Measurements from ENCODE around the gene FBXL19. TPM values are rescaled to one million over a fixed set of nuclear protein-coding genes. Genes with fewer than 3 reads are reported as not detected.
A peak's percentile ranks its signal among the peaks of the same experiment; 100 is the strongest.

FBXL19 gene
- polyA plus RNA-seq, 1 of the 3 experiments (the other 2 are of a cell fraction) = 20.6 TPM

DNA sequence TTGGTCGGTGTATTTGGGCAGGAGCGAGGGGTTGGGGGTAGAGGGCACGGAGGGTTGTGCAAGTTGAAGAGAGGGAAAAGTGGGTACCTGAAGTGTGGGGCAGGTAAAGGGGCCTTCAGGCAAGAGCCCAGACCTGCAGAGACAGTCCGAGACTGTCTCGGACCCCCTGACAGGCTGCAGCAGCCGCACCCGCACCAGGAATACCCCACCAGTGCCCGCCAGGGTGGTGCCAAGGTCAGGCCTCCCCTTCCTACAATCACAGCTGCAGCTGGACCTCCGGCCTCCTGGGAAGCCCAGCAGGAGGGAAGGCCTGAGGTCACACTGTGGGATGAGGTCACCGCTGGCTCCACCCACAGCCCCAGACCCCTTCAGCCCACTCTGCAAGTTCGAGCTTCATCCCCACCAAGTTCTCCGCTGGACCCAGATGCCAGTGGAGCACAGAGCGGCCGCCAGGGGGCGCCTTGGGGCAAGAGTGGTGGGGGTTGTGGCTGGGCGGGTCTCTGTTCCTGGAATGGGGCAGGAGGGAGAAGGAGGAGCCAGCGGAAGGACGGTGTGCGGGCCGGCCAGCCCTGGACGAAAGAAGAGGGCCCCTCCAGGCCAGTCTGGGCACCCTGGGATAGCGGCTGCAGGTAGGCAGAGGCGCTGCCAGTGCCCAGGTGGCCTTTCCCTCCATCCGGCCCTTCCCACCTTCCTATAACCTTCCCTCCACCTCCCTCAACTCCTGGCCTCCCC is 61.5 kb downstream of the FBXL19 start, which contains the start of gene HSD3B7:
Gene HSD3B7 (plus strand): TSS at position 539 of the 732 bp plus-strand sequence. CDS start 452 bp downstream, outside the sequence.
- CTCF ChIA-PET = interaction anchor here (0.5 to 5.3 kb wide), 59 partner anchors 9 to 885 kb away, joined by 3 to 38 read pairs (median 4); partner anchors contain the start of genes FUS, STX4, ZNF646 and ZNF668
- Histone ChIP-seq H3K4me1 (ENCODE audit: control insufficient read depth in 1 of 2, insufficient read depth in 2 of 2, low read depth in 1 of 2, low read length in 1 of 2) (peaks cover 5 to 8% of the 10 kb centered on the region in 2 experiments; a peak in 2 of 4 replicates), H4K20me1 (ENCODE audit: insufficient read depth) (no peaks in the 10 kb centered on the region), H3K27ac (ENCODE audit: low read depth in 2 of 2, low read length in 1 of 2) (peak within 1 kb of the TSS; percentile 19 to 58; a peak in 1 of 4 replicates), H3K4me2 (peak within 1 kb of the TSS; percentile 80), H2AFZ (ENCODE audit: low read depth) (no peak within 1 kb of the TSS), H3F3A (replicated peaks; ENCODE audit: insufficient read depth) (peaks cover 5% of the 10 kb centered on the region), H3K4me3 (ENCODE audit: low read depth in 2 of 2, low read length in 1 of 2) (peak within 1 kb of the TSS; percentile 31 to 52; a peak in 3 of 4 replicates), H3K27me3 (ENCODE audit: insufficient read depth) (no peaks in the 10 kb centered on the region), H3K79me2 (ENCODE audit: insufficient read depth) (no peaks in the 10 kb centered on the region), H3K9ac (peak within 1 kb of the TSS; percentile 27; the same call in 1 of the 2 replicates), H3K36me3 (replicated peaks in 1 of 2; ENCODE audit: control insufficient read depth in 1 of 2, insufficient read depth in 2 of 2, low read length in 1 of 2) (peaks cover 0 to 20% of the 10 kb centered on the region in 2 experiments), H3K9me2 (no peaks in the 10 kb centered on the region), H3K9me3 (no peaks in the 10 kb centered on the region)
- POLR2A ChIA-PET = interaction anchor here (0.6 to 1.5 kb wide), 4 partner anchors 14 to 195 kb away, joined by 3 to 7 read pairs (median 4); partner anchors contain the start of genes FUS, ZNF646 and ZNF668
- whole genome bisulfite sequencing (ENCODE audit: low lambda C conversion rate) = 49% methylated on average over 18 of the region's 24 CpGs
- peak; percentile 98 for DNase-seq
- TF ChIP-seq EP300 (IDR thresholded peaks at IDR 0.05; ENCODE audit: borderline replicate concordance in 1 of 2, low read depth in 1 of 2, low read length in 1 of 2) (no peak; a peak in 1 of 4 replicates), EZH2phosphoT487 (IDR thresholded peaks at IDR 0.05; ENCODE audit: borderline replicate concordance, low read depth) (no peak), GABPA (IDR thresholded peaks at IDR 0.05; ENCODE audit: low read depth) (no peak), TEAD4 (IDR thresholded peaks at IDR 0.05; ENCODE audit: borderline replicate concordance, insufficient read depth) (no peak), CTCF (IDR thresholded peaks at IDR 0.05) (peak; percentile 86), CHD2 (IDR thresholded peaks at IDR 0.05; ENCODE audit: low read length, partially characterized antibody) (peak; percentile 68), ELF1 (IDR thresholded peaks at IDR 0.05) (peak; percentile 34; the same call in 1 of the 2 replicates), SIN3A (IDR thresholded peaks at IDR 0.05; ENCODE audit: borderline replicate concordance, low read depth, low read length) (peak; percentile 91; the same call in 1 of the 2 replicates), MEF2A (IDR thresholded peaks at IDR 0.05; ENCODE audit: borderline replicate concordance, low read depth) (no peak), RFX5 (IDR thresholded peaks at IDR 0.05; ENCODE audit: low read length) (no peak), POLR2AphosphoS5 (IDR thresholded peaks at IDR 0.05; ENCODE audit: low read depth, low read length) (peak; percentile 62), NRF1 (IDR thresholded peaks at IDR 0.05; ENCODE audit: low read depth, low read length) (no peak), USF1 (IDR thresholded peaks at IDR 0.05; ENCODE audit: borderline replicate concordance, low read depth) (no peak), FOXJ3 (CRISPR knock-in tag; IDR thresholded peaks at IDR 0.05) (no peak), MXI1 (IDR thresholded peaks at IDR 0.05; ENCODE audit: low read depth, low read length) (no peak), SMC3 (IDR thresholded peaks at IDR 0.05; ENCODE audit: low read depth, low read length) (peak; percentile 95), TCF12 (IDR thresholded peaks at IDR 0.05) (no peak)
- TF ChIP-seq, protein P1, sequence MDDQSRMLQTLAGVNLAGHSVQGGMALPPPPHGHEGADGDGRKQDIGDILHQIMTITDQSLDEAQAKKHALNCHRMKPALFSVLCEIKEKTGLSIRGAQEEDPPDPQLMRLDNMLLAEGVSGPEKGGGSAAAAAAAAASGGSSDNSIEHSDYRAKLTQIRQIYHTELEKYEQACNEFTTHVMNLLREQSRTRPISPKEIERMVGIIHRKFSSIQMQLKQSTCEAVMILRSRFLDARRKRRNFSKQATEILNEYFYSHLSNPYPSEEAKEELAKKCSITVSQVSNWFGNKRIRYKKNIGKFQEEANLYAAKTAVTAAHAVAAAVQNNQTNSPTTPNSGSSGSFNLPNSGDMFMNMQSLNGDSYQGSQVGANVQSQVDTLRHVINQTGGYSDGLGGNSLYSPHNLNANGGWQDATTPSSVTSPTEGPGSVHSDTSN (IDR thresholded peaks at IDR 0.05) = no peak
- TF ChIP-seq, protein P2, sequence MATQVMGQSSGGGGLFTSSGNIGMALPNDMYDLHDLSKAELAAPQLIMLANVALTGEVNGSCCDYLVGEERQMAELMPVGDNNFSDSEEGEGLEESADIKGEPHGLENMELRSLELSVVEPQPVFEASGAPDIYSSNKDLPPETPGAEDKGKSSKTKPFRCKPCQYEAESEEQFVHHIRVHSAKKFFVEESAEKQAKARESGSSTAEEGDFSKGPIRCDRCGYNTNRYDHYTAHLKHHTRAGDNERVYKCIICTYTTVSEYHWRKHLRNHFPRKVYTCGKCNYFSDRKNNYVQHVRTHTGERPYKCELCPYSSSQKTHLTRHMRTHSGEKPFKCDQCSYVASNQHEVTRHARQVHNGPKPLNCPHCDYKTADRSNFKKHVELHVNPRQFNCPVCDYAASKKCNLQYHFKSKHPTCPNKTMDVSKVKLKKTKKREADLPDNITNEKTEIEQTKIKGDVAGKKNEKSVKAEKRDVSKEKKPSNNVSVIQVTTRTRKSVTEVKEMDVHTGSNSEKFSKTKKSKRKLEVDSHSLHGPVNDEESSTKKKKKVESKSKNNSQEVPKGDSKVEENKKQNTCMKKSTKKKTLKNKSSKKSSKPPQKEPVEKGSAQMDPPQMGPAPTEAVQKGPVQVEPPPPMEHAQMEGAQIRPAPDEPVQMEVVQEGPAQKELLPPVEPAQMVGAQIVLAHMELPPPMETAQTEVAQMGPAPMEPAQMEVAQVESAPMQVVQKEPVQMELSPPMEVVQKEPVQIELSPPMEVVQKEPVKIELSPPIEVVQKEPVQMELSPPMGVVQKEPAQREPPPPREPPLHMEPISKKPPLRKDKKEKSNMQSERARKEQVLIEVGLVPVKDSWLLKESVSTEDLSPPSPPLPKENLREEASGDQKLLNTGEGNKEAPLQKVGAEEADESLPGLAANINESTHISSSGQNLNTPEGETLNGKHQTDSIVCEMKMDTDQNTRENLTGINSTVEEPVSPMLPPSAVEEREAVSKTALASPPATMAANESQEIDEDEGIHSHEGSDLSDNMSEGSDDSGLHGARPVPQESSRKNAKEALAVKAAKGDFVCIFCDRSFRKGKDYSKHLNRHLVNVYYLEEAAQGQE (IDR thresholded peaks at IDR 0.05; ENCODE audit: low read depth, low read length) = peak; percentile 34; the same call in 1 of the 2 replicates
- TF ChIP-seq, protein P3, sequence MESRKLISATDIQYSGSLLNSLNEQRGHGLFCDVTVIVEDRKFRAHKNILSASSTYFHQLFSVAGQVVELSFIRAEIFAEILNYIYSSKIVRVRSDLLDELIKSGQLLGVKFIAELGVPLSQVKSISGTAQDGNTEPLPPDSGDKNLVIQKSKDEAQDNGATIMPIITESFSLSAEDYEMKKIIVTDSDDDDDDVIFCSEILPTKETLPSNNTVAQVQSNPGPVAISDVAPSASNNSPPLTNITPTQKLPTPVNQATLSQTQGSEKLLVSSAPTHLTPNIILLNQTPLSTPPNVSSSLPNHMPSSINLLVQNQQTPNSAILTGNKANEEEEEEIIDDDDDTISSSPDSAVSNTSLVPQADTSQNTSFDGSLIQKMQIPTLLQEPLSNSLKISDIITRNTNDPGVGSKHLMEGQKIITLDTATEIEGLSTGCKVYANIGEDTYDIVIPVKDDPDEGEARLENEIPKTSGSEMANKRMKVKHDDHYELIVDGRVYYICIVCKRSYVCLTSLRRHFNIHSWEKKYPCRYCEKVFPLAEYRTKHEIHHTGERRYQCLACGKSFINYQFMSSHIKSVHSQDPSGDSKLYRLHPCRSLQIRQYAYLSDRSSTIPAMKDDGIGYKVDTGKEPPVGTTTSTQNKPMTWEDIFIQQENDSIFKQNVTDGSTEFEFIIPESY (IDR thresholded peaks at IDR 0.05; ENCODE audit: borderline replicate concordance, low read depth) = no peak
- TF ChIP-seq, protein P4, sequence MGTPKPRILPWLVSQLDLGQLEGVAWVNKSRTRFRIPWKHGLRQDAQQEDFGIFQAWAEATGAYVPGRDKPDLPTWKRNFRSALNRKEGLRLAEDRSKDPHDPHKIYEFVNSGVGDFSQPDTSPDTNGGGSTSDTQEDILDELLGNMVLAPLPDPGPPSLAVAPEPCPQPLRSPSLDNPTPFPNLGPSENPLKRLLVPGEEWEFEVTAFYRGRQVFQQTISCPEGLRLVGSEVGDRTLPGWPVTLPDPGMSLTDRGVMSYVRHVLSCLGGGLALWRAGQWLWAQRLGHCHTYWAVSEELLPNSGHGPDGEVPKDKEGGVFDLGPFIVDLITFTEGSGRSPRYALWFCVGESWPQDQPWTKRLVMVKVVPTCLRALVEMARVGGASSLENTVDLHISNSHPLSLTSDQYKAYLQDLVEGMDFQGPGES (IDR thresholded peaks at IDR 0.05; ENCODE audit: low read depth, low read length) = no peak
